IPS-20b (cell line): Measurements from ENCODE around the gene DUSP7.

Source experiments
- H3K27ac ChIP-seq: one replicate; pipeline ENCODE4 v1.5.1; 2013; ENCODE audit warnings: low read length
- H3K27me3 ChIP-seq: 2 replicates; pipeline ENCODE4 v1.6.1; 2013; ENCODE audit warnings: mild to moderate bottlenecking, low read length, inconsistent platforms; ENCODE audit not compliant: insufficient read depth
- H3K36me3 ChIP-seq: 2 replicates; pipeline ENCODE4 v1.6.1; 2013; ENCODE audit warnings: low read depth, mild to moderate bottlenecking, inconsistent platforms, low read length, moderate library complexity; ENCODE audit not compliant: insufficient read depth
- H3K4me1 ChIP-seq: 2 replicates; pipeline ENCODE4 v1.6.1; 2013; ENCODE audit warnings: mild to moderate bottlenecking, control low read depth, inconsistent platforms, low read length, moderate library complexity; ENCODE audit not compliant: insufficient read depth
- H3K4me3 ChIP-seq: 2 replicates; pipeline ENCODE4 v1.5.1; 2013; ENCODE audit warnings: mild to moderate bottlenecking, low read length, inconsistent platforms
- H3K9ac ChIP-seq: 2 replicates; pipeline ENCODE4 v1.6.1; 2013; ENCODE audit warnings: low read depth, mild to moderate bottlenecking, inconsistent platforms, low read length, moderate library complexity
- H3K9me3 ChIP-seq: 2 replicates; pipeline ENCODE4 v1.6.1; 2013; ENCODE audit warnings: mild to moderate bottlenecking, low read depth, low read length, inconsistent platforms; ENCODE audit not compliant: insufficient read depth

The DUSP7 gene

GRCh38 chr3:52091586-52092270 is 35.4 kb upstream of the DUSP7 start:
- Histone ChIP-seq H3K9ac (no peak overlapping the region), H3K36me3 (peaks cover 36% of the 10 kb centered on the region), H3K4me3 (no peak overlapping the region), H3K4me1 (no peaks in the 10 kb centered on the region), H3K27ac (no peak overlapping the region), H3K9me3 (no peaks in the 10 kb centered on the region), H3K27me3 (no peaks in the 10 kb centered on the region)

- peaks cover 29% of the 10 kb centered on the region for H3K36me3 ChIP-seq
- no peak overlapping the region for H3K9ac ChIP-seq
- no peaks in the 10 kb centered on the region for H3K9me3 ChIP-seq
- no peaks in the 10 kb centered on the region for H3K27me3 ChIP-seq
- no peak overlapping the region for H3K27ac ChIP-seq
- no peaks in the 10 kb centered on the region for H3K4me1 ChIP-seq
- H3K4me3 ChIP-seq, result no peak overlapping the region
Measured at GRCh38 chr3:52090933-52091468, 34.6 kb upstream of the DUSP7 start.

- H3K4me3 ChIP-seq, result no peak overlapping the region
- H3K27ac ChIP-seq, result no peak overlapping the region
- peaks cover 22% of the 10 kb centered on the region; the same call in 1 of the 2 replicates for H3K36me3 ChIP-seq
- H3K27me3 ChIP-seq, result no peaks in the 10 kb centered on the region
- H3K9ac ChIP-seq, result no peak overlapping the region; the same call in 1 of the 2 replicates
- H3K4me1 ChIP-seq, result no peaks in the 10 kb centered on the region
- no peaks in the 10 kb centered on the region for H3K9me3 ChIP-seq
Measured at GRCh38 chr3:52090131-52090932, 34.0 kb upstream of the DUSP7 start.

- Histone ChIP-seq H3K27ac (no peak overlapping the region), H3K4me3 (no peak overlapping the region), H3K27me3 (no peaks in the 10 kb centered on the region)
Measured at GRCh38 chr3:52089691-52090090, 33.3 kb upstream of the DUSP7 start.

GRCh38 chr3:52088445-52089367 is 32.3 kb upstream of the DUSP7 start:
- Histone ChIP-seq H3K4me1 (no peaks in the 10 kb centered on the region), H3K9me3 (no peaks in the 10 kb centered on the region), H3K27me3 (no peaks in the 10 kb centered on the region), H3K9ac (no peak overlapping the region), H3K27ac (no peak overlapping the region), H3K36me3 (peaks cover 10% of the 10 kb centered on the region; the same call in 1 of the 2 replicates), H3K4me3 (no peak overlapping the region)

More at GRCh38 chr3:52089691-52090090, 33.3 kb upstream of the DUSP7 start:
- peaks cover 18% of the 10 kb centered on the region; the same call in 1 of the 2 replicates for H3K36me3 ChIP-seq
- no peaks in the 10 kb centered on the region for H3K9me3 ChIP-seq
- no peak overlapping the region for H3K9ac ChIP-seq
- H3K4me1 ChIP-seq, result no peaks in the 10 kb centered on the region

GRCh38 chr3:52087731-52088130 is 31.4 kb upstream of the DUSP7 start:
- H3K27ac ChIP-seq, result no peak overlapping the region
- 0 out of 2 replicates have a peak, but pooled peaks cover 2% of the 10 kb centered on the region for H3K36me3 ChIP-seq
- H3K9me3 ChIP-seq, result no peaks in the 10 kb centered on the region
- H3K4me1 ChIP-seq, result no peaks in the 10 kb centered on the region
- no peak overlapping the region for H3K4me3 ChIP-seq
- H3K9ac ChIP-seq, result no peak overlapping the region
- H3K27me3 ChIP-seq, result no peaks in the 10 kb centered on the region

- Histone ChIP-seq H3K27ac (no peak overlapping the region), H3K4me3 (no peak overlapping the region)
Measured at GRCh38 chr3:52086976-52087663, 30.7 kb upstream of the DUSP7 start.

GRCh38 chr3:52086461-52086860 is 30.1 kb upstream of the DUSP7 start:
- H3K4me3 ChIP-seq, result no peak overlapping the region
- no peak overlapping the region for H3K9ac ChIP-seq
- no peak overlapping the region for H3K27ac ChIP-seq
- no peaks in the 10 kb centered on the region for H3K36me3 ChIP-seq
- no peaks in the 10 kb centered on the region for H3K27me3 ChIP-seq
- H3K9me3 ChIP-seq, result no peaks in the 10 kb centered on the region
- no peaks in the 10 kb centered on the region for H3K4me1 ChIP-seq

More at GRCh38 chr3:52086976-52087663, 30.7 kb upstream of the DUSP7 start:
- Histone ChIP-seq H3K4me1 (no peaks in the 10 kb centered on the region), H3K9me3 (no peaks in the 10 kb centered on the region), H3K27me3 (no peaks in the 10 kb centered on the region), H3K9ac (no peak overlapping the region), H3K36me3 (no peaks in the 10 kb centered on the region)

- no peaks in the 10 kb centered on the region for H3K9me3 ChIP-seq
- H3K9ac ChIP-seq, result no peak overlapping the region
- no peaks in the 10 kb centered on the region for H3K27me3 ChIP-seq
- H3K4me3 ChIP-seq, result no peak overlapping the region
- H3K27ac ChIP-seq, result no peak overlapping the region
- no peaks in the 10 kb centered on the region for H3K36me3 ChIP-seq
- H3K4me1 ChIP-seq, result no peaks in the 10 kb centered on the region
Measured at GRCh38 chr3:52085681-52086282, 29.4 kb upstream of the DUSP7 start.

GRCh38 chr3:52084954-52085680 is 28.7 kb upstream of the DUSP7 start:
- H3K4me3 ChIP-seq, result no peak overlapping the region
- no peak overlapping the region for H3K9ac ChIP-seq

More at GRCh38 chr3:52084954-52085680, 28.7 kb upstream of the DUSP7 start:
- Histone ChIP-seq H3K27ac (no peak overlapping the region), H3K36me3 (no peaks in the 10 kb centered on the region), H3K27me3 (no peaks in the 10 kb centered on the region), H3K4me1 (no peaks in the 10 kb centered on the region), H3K9me3 (no peaks in the 10 kb centered on the region)
